Ovary (tissue), 9 donors: ENCODE results near the gene WFIKKN2. TPM values are rescaled to one million over a fixed set of nuclear protein-coding genes. Genes with fewer than 3 reads are reported as not detected.
A peak's percentile ranks its signal among the peaks of the same experiment; 100 is the strongest.

Experiments
- DNase-seq, 5 donors: peaks; one replicate each; pipeline ENCODE4 v3.0.0-alpha.2; 2019 to 2020
- H3K27ac ChIP-seq, 2 donors: fragments of 200-600 bp; one replicate each; pipeline versions ENCODE4 v1.5.1 to v1.8.0; 2019 to 2022
- H3K27me3 ChIP-seq: fragments of 200-600 bp; one replicate; pipeline ENCODE4 v1.8.0; 2022
- H3K36me3 ChIP-seq: fragments of 200-600 bp; sonication (generic); one replicate; pipeline ENCODE4 v1.5.1; 2019
- H3K4me1 ChIP-seq: one replicate; pipeline ENCODE4 v1.8.1; 2013; ENCODE audit warnings: mild to moderate bottlenecking, moderate library complexity; ENCODE audit not compliant: insufficient read depth
- H3K4me3 ChIP-seq: fragments of 200-600 bp; sonication (generic); one replicate; pipeline ENCODE4 v1.5.1; 2017
- H3K9me3 ChIP-seq, 2 donors: fragments of 200-600 bp in 1 of 2; sonication (generic) in 1 of 2; one replicate each; pipeline versions ENCODE4 v1.5.1 to v1.8.1; 2013 to 2019; ENCODE audit warnings: mild to moderate bottlenecking in 1 of 2, moderate library complexity in 1 of 2
- EP300 ChIP-seq: sonication (generic); formaldehyde crosslinking; IDR thresholded peaks from one replicate; pipeline ENCODE4 v1.6.1; 2017; ENCODE audit warnings: antibody characterized with exemption
- POLR2A ChIP-seq: fragments of 450-650 bp; IDR thresholded peaks from one replicate; pipeline ENCODE4 v1.6.1; 2017; ENCODE audit warnings: antibody characterized with exemption, mild to moderate bottlenecking, moderate library complexity
- WGBS, 3 donors: extraction: QIAGEN DNeasy Blood & Tissue Kit in 1 of 3; methylation state at CpG; one replicate each; pipeline versions ENCODE4 v1.1.5 to v1.1.7; 2013 to 2017; 5-methylcytosine and 5-hydroxymethylcytosine counted together
- intact Hi-C, 4 donors: fragments of 100-400 bp; cut with DNase I; formaldehyde crosslinking; loops; one replicate each; pipeline versions ENCODE4 v1.11.0 to v1.15.1; 2022 to 2023
- polyA plus RNA-seq, 2 donors: library from polyadenylated mRNA; stranded (reverse); fragments of 200-250 nt in 1 of 2; fragments of 350-450 nt in 1 of 2; fragmentation: Illumina TruSeq in 1 of 2; extraction: RNeasy Lipid Tissue Mini Kit (QIAGEN cat#74804) in 1 of 2; gene quantifications; one replicate each; pipeline ENCODE4 v1.2.3, GENCODE V29; 2013 to 2014
- total RNA-seq, 7 donors: library from RNA; depleted of rRNA in 2 of 7; stranded (reverse); fragments of >200 nt in 2 of 7; fragmentation: NEBNext Ultra II Directional in 3 of 7; extraction: Animal tissue kit (Norgen Biotek cat#: 25700) in 3 of 7; gene quantifications; one replicate each; pipeline versions ENCODE4 v1.1.0 to v1.2.4, GENCODE V29; 2016 to 2023
- TF ChIP-seq, protein P1 (sequence below), 3 donors: fragments of 450-650 bp in 2 of 3; fragments of 200-600 bp in 1 of 3; IDR thresholded peaks; one replicate each; pipeline versions ENCODE4 v1.5.1 to v1.8.0; 2016 to 2022; ENCODE audit warnings: antibody characterized with exemption in 3 of 3, mild to moderate bottlenecking in 1 of 3
- donor health status: DM: no; HTN: no; CAD: no; lungs with moderate emphysema.
- donor health status: DM: no; HTN: no; CAD: no.
- donor health status: Bipolar disorder and iron deficiency.
- donor health status: DM: yes; HTN: yes; CAD: no.
- donor health status: DM: no; HTN: no; CAD: no.
- donor health status: DM: yes; HTN: yes; CAD: no.

Gene WFIKKN2
- total and polyA plus RNA-seq, 9 donors, result 20.9 to 178 (median 91.3) TPM

DNA sequence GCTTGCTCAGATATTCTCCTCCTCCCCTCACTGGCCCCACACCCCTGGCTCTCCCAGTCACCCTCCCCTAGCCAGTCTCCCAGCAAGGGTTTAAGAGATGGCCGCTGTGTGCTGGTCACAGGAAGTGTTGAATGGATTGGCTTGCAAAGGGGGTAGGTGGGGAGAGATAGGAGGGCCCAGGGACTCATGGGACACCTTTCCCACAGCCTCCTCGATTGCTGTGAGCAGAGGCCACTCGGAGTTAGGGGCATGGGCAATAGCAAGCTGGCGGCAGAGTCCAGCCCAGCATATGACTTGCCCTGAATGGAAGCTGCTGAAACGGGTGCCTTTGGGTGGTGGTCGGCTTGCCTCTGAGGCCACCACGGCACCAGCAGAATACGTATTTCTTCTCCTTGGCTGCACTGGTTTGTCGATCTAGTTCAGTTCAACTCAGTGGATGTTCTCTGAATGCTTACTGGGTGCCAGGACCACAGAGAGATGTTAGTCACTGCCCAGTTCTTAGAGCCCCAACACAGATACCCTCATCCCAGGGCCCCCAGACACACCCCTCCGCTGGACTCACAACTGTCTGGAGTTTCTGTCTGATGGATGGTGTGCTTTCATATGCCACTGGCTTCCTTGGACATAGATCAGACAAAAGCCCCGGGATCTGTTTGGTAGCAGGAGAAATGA, 6.0 kb downstream of the WFIKKN2 start:
- intact Hi-C loops, result loop anchor here in 3 of 4 donors (2.0 to 10.0 kb wide), 6 partner anchors 54 to 357 kb away; partner anchors contain the start of genes SPAG9 (in 1 of the 3) and SPATA20 (in 1 of the 3)
- no peaks in the 10 kb centered on the region for H3K36me3 ChIP-seq
- 72 to 73% (median 73%) methylated on average over 11 of the region's 11 CpGs for WGBS, 3 donors
- peak in 1 of 5 donors; percentile 29 for DNase-seq
- no peaks in the 10 kb centered on the region for H3K4me1 ChIP-seq
- no peaks in the 10 kb centered on the region for H3K9me3 ChIP-seq
- peak overlapping the region; percentile 5 to 45 for H3K27ac ChIP-seq
- no peaks in the 10 kb centered on the region for H3K27me3 ChIP-seq
- no peak for TF ChIP-seq EP300
- no peak for TF ChIP-seq POLR2A
- TF ChIP-seq, protein P1, sequence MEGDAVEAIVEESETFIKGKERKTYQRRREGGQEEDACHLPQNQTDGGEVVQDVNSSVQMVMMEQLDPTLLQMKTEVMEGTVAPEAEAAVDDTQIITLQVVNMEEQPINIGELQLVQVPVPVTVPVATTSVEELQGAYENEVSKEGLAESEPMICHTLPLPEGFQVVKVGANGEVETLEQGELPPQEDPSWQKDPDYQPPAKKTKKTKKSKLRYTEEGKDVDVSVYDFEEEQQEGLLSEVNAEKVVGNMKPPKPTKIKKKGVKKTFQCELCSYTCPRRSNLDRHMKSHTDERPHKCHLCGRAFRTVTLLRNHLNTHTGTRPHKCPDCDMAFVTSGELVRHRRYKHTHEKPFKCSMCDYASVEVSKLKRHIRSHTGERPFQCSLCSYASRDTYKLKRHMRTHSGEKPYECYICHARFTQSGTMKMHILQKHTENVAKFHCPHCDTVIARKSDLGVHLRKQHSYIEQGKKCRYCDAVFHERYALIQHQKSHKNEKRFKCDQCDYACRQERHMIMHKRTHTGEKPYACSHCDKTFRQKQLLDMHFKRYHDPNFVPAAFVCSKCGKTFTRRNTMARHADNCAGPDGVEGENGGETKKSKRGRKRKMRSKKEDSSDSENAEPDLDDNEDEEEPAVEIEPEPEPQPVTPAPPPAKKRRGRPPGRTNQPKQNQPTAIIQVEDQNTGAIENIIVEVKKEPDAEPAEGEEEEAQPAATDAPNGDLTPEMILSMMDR (IDR thresholded peaks at IDR 0.05), result no peak
- no peak overlapping the region for H3K4me3 ChIP-seq

DNA sequence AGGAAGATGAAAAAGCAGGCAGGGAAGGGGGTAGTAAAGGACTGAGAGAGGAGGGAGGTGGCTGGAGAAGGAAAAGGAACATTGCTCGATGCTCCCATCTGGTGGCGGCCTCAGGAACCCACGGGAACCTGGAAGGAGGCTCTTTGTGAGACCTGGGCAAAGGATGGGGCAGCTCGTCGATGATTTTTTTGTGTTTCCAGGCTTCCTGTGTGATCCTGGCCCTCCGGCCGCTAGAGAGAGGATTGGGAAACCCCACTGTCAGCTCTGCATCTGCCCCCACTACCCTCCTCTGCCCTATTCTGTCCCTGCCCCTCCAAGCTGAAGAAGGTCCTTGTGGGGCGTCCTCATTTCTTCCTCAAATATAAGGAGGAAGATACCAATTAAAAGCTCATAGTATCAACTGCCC, 6.6 kb downstream of the WFIKKN2 start:
- no peaks in the 10 kb centered on the region for H3K27me3 ChIP-seq
- H3K9me3 ChIP-seq, result no peaks in the 10 kb centered on the region
- intact Hi-C loops, result loop anchor here (2.0 to 10.0 kb wide), 7 partner anchors 55 to 357 kb away; partner anchors contain the start of genes SPAG9 (in 1 of the 4) and SPATA20 (in 1 of the 4)
- no peaks in the 10 kb centered on the region for H3K4me1 ChIP-seq
- TF ChIP-seq POLR2A (no peak), EP300 (no peak)
- TF ChIP-seq, protein P1 (IDR thresholded peaks at IDR 0.05), result peak; percentile 60 to 85 (median 80)
- no peak overlapping the region for H3K4me3 ChIP-seq
- peak; percentile 68 to 89 (median 84) for DNase-seq
- H3K27ac ChIP-seq, result peak overlapping the region; percentile 5 to 45
- H3K36me3 ChIP-seq, result no peaks in the 10 kb centered on the region
- 14 to 19% (median 15%) methylated on average over 8 of the region's 8 CpGs for WGBS, 3 donors

DNA sequence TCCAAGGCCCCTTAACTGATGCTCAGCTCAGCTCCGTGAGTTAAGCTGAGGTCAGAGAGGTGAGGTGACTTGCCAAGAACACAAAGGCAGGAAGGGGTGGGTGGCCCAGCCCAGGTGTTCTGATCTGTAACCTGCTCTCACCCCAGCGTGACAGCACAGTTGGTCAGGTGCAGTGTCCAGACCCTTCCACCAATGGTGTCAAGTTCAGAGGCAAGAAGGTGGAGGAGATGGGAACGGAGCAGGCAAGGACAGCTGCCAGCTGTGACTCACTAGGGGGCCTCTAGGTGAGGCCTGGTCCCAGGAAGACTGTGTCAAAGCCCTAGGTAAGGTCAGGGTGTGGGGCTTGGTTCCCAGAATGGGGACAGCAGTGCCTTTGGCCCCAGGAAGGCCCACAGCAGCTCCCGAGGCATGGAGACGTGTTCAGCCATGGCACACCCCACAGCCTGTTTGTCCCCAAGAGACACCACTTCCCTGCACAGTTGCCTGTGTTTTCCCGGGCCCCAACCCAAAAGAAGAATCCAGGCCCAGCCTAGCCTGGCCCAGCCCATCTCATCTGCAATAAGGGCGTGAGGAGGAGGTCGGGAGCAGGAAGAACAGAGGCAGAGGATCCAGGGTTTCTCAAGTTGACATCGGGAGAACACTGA, 7.2 kb downstream of the WFIKKN2 start:
- H3K27me3 ChIP-seq, result no peaks in the 10 kb centered on the region
- H3K4me3 ChIP-seq, result no peak overlapping the region
- no peaks in the 10 kb centered on the region for H3K36me3 ChIP-seq
- peak overlapping the region in 1 of 2 donors; percentile 45 for H3K27ac ChIP-seq
- no peaks in the 10 kb centered on the region for H3K4me1 ChIP-seq
- WGBS, 3 donors, result 71 to 77% (median 75%) methylated on average over 9 of the region's 9 CpGs
- H3K9me3 ChIP-seq, result no peaks in the 10 kb centered on the region
- DNase-seq, result peak in 1 of 5 donors; percentile 29
- intact Hi-C loops, result loop anchor here in 3 of 4 donors (2.0 to 10.0 kb wide), 6 partner anchors 55 to 358 kb away; partner anchors contain the start of genes SPAG9 (in 1 of the 3) and SPATA20 (in 1 of the 3)
- TF ChIP-seq, protein P1 (IDR thresholded peaks at IDR 0.05), result no peak
- TF ChIP-seq POLR2A (no peak), EP300 (no peak)

DNA sequence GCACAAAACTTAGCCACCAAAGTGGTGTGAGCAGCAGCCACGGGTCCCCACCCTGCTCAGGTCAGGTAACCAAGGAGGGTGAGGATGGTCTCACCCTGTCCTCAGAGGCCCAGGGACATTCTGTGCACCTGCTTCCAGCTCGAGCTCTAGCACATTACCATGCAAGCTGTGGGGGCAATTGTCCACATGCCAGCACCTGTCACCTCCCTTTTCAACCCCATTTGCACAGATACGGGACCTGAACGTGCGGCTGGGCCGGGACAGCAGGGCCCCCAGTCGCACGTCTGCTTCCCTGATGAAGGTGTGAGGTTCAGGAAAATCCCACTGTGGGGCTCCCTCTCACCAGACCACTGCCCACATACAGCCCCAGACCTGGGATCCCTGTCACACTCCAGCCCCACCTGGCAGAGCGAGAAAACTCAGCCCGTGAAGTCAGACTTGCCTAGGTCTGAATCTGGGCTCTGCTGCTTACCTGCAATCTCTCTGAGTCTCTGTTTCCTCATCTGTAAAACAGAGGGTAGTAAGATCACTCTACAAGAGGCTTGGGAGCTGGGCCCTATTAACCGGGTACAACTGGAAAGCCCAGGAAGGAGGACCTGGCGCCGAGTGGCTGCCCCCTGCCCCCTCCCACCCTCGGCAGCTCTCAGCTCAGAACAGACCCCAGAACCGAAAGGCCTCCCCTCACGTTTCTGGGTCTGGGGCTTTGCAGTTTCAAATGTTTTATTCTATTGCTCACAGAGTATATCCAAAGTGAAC, 7.9 kb downstream of the WFIKKN2 start:
- H3K9me3 ChIP-seq, result no peaks in the 10 kb centered on the region
- H3K4me1 ChIP-seq, result no peaks in the 10 kb centered on the region
- DNase-seq, result peak in 1 of 5 donors; percentile 19
- no peaks in the 10 kb centered on the region for H3K27me3 ChIP-seq
- TF ChIP-seq EP300 (no peak), POLR2A (no peak)
- TF ChIP-seq, protein P1 (IDR thresholded peaks at IDR 0.05), result no peak
- H3K27ac ChIP-seq, result no peak overlapping the region
- intact Hi-C loops, result loop anchor here in 3 of 4 donors (2.0 to 10.0 kb wide), 6 partner anchors 56 to 359 kb away; partner anchors contain the start of genes SPAG9 (in 1 of the 3) and SPATA20 (in 1 of the 3)
- no peaks in the 10 kb centered on the region for H3K36me3 ChIP-seq
- H3K4me3 ChIP-seq, result no peak overlapping the region
- WGBS, 3 donors, result 82 to 86% (median 83%) methylated on average over 16 of the region's 16 CpGs
